K562 (cell line): ENCODE data around the gene UBR4. TPM values are rescaled to one million over a fixed set of nuclear protein-coding genes. Genes with fewer than 3 reads are reported as not detected.

Source experiments
- ATAC-seq: fragments of 200-7000 bp; cut with Tn5 transposase; 3 replicates; pipeline ENCODE4 v1.9.1; 2020; ENCODE audit warnings: moderate library complexity
- BruUV-seq: library from RNA; stranded (reverse); fragments of 400-500 nt; replicated peaks from 2 replicates; lab custom pipeline; 2021; lab: Mats Ljungman, UMichigan
- CTCF ChIA-PET: fragments of 300-600 bp; formaldehyde crosslinking; extraction: SDS; loops from one replicate; lab custom pipeline; 2021; ENCODE audit warnings: low intra/inter-chr PET ratio; lab: Yijun Ruan, JAX
- POLR2A ChIA-PET: fragments of 300-600, 350-650 bp; sonication (Branson Sonifier 250); formaldehyde crosslinking; extraction: SDS; loops from one replicate; lab custom pipeline; 2021; ENCODE audit warnings: antibody characterized with exemption, inconsistent platforms; lab: Yijun Ruan, JAX
- DNase-seq, 4 experiments: peaks; one replicate each; pipeline versions ENCODE4 v3.0.0 to v3.0.0-alpha.2; 2011 to 2018; ENCODE audit warnings: low spot score in 3 of 4, mixed read lengths in 3 of 4; ENCODE audit errors: extremely low read depth in 1 of 4
- FAIRE-seq: peaks from 2 replicates; lab custom pipeline; 2011; peaks lifted over from hg19 to GRCh38; lab: Jason Lieb, UNC
- H2AFZ ChIP-seq: 2 replicates; pipeline ENCODE4 v1.6.0; 2011; ENCODE audit warnings: low read depth, low read length, control low read depth, inconsistent platforms
- H3K27ac ChIP-seq: fragments of 200-600 bp; 3 replicates; pipeline ENCODE4 v1.8.0; 2011; ENCODE audit warnings: low read depth, mild to moderate bottlenecking, control low read depth, inconsistent platforms, low read length, moderate library complexity, mixed read lengths; ENCODE audit errors: extremely low read depth
- H3K27me3 ChIP-seq, 2 experiments: fragments of 300-600 bp in 1 of 2; 2 replicates in 1 of 2; 3 replicates in 1 of 2; pipeline versions ENCODE4 v1.6.0 to v1.8.0; 2011; ENCODE audit warnings: inconsistent platforms in 2 of 2, low read length in 2 of 2, mild to moderate bottlenecking in 1 of 2, mixed read lengths in 1 of 2, moderate library complexity in 1 of 2; ENCODE audit not compliant: control insufficient read depth in 2 of 2, insufficient read depth in 2 of 2
- H3K36me3 ChIP-seq: fragments of 300-600 bp; 3 replicates; pipeline ENCODE4 v1.8.0; 2011; ENCODE audit warnings: mild to moderate bottlenecking, low read length, inconsistent platforms; ENCODE audit not compliant: control insufficient read depth, insufficient read depth
- H3K4me1 ChIP-seq, 2 experiments: fragments of 200-600 bp in 1 of 2; replicated peaks in 1 of 2; 2 replicates in 1 of 2; 3 replicates in 1 of 2; pipeline versions ENCODE4 v1.5.1 to v1.8.0; 2011; ENCODE audit warnings: inconsistent platforms in 2 of 2, low read length in 2 of 2, mild to moderate bottlenecking in 1 of 2, mixed read lengths in 1 of 2, moderate library complexity in 1 of 2; ENCODE audit not compliant: control insufficient read depth in 2 of 2, insufficient read depth in 2 of 2
- H3K4me2 ChIP-seq: 2 replicates; pipeline ENCODE4 v1.6.1; 2011; ENCODE audit warnings: low read length, control low read depth, inconsistent platforms, mixed read lengths; ENCODE audit not compliant: insufficient read depth
- H3K4me3 ChIP-seq: fragments of 200-600 bp; sonication (generic), shearing (Covaris generic); 2 replicates; pipeline ENCODE4 v1.5.1; 2016; ENCODE audit warnings: control low read depth, inconsistent platforms
- H3K79me2 ChIP-seq: fragments of 200-600 bp; 3 replicates; pipeline ENCODE4 v1.8.0; 2011; ENCODE audit warnings: low read length, inconsistent platforms; ENCODE audit not compliant: control insufficient read depth, insufficient read depth
- H3K9ac ChIP-seq, 2 experiments: 2 replicates each; pipeline versions ENCODE4 v1.6.0 to v1.6.1; 2011; ENCODE audit warnings: low read depth in 2 of 2, low read length in 2 of 2, control low read depth in 1 of 2, inconsistent platforms in 1 of 2, mild to moderate bottlenecking in 1 of 2, mixed read lengths in 1 of 2; ENCODE audit not compliant: insufficient read depth in 1 of 2
- H3K9me1 ChIP-seq: one replicate; pipeline ENCODE4 v1.6.0; 2011; ENCODE audit warnings: inconsistent platforms, mild to moderate bottlenecking, low read length, moderate library complexity; ENCODE audit not compliant: control insufficient read depth, insufficient read depth
- H3K9me3 ChIP-seq: replicated peaks from 2 replicates; pipeline ENCODE4 v1.5.1; 2011; ENCODE audit warnings: low read depth, low read length, inconsistent platforms; ENCODE audit not compliant: control insufficient read depth, insufficient read depth
- H4K20me1 ChIP-seq: replicated peaks from 2 replicates; pipeline ENCODE4 v1.6.1; 2011; ENCODE audit warnings: low read length, inconsistent platforms, mixed read lengths; ENCODE audit not compliant: control insufficient read depth, insufficient read depth
- CHD4 ChIP-seq: fragments of 200-600 bp; sonication (generic); IDR thresholded peaks from 3 replicates; pipeline ENCODE4 v1.6.1; 2012; ENCODE audit warnings: low read depth, mild to moderate bottlenecking, mixed read lengths, low read length, inconsistent platforms; ENCODE audit not compliant: insufficient read depth, insufficient replicate concordance, poor library complexity, severe bottlenecking
- WGBS: fragments of 100-300 bp; shearing (Covaris generic); methylation state at CpG from one replicate; pipeline ENCODE4 v1.1.6; 2016; ENCODE audit warnings: low coverage, mixed read lengths; ENCODE audit not compliant: insufficient coverage; ENCODE audit errors: missing lambda C conversion rate; 5-methylcytosine and 5-hydroxymethylcytosine counted together
- in situ Hi-C: fragments of 300-500 bp; cut with MboI; formaldehyde crosslinking; loops from 4 replicates; pipeline ENCODE4 v1.15.0; 2018; ENCODE audit warnings: inconsistent platforms, mixed read lengths
- intact Hi-C: fragments of 100-400 bp; cut with micrococcal nuclease; formaldehyde crosslinking; loops from 2 replicates; pipeline ENCODE4 v1.14.2; 2022
- polyA plus RNA-seq, 8 experiments: library from polyadenylated mRNA; depleted of rRNA in 4 of 8; stranded (reverse) in 5 of 8; unstranded in 3 of 8; fragments of >200 nt; fragmentation: Nextera tagmentation in 2 of 8; fragmentation: Illumina TruSeq in 1 of 8; extraction: Ambion mirVana in 2 of 8; extraction: Trizol in 1 of 8; gene quantifications; 2 replicates each; pipeline versions ENCODE4 v1.2.1 to v1.2.3, GENCODE V29; 2011 to 2014; ENCODE audit warnings: inconsistent platforms in 1 of 8, missing spikeins in 1 of 8
- total RNA-seq, 7 experiments: library from RNA; depleted of rRNA in 6 of 7; stranded (reverse); fragments of >200 nt in 6 of 7; fragmentation: Illumina TruSeq in 2 of 7; extraction: Trizol in 2 of 7; gene quantifications; 2 replicates each; pipeline versions ENCODE4 v1.2.1 to v1.2.3, GENCODE V29; 2011 to 2021; ENCODE audit warnings: low replicate concordance in 1 of 7
- TF ChIP-seq, protein P1 (sequence below): fragments of 450-650 bp; formaldehyde crosslinking; IDR thresholded peaks from 2 replicates; pipeline ENCODE4 v1.4.0; 2020; ENCODE audit warnings: mild to moderate bottlenecking, mixed read lengths
- TF ChIP-seq, protein P2 (sequence below), 3 experiments: IDR thresholded peaks in 2 of 3; conservative IDR thresholded peaks in 1 of 3; 2 replicates each; pipeline ENCODE4 v1.5.1; 2011 to 2012; ENCODE audit warnings: low read length in 3 of 3, mild to moderate bottlenecking in 3 of 3, control low read depth in 2 of 3, improper control_type of control experiment in 1 of 3, inconsistent platforms in 1 of 3, low read depth in 1 of 3, mixed read lengths in 1 of 3, moderate library complexity in 1 of 3; ENCODE audit not compliant: insufficient read depth in 2 of 3

Gene UBR4
- total and polyA plus RNA-seq, 9 of the 15 experiments (the other 6 are each of a cell fraction or from before 2014, with no cell fraction given): 55.4 to 277 (median 123) TPM

DNA sequence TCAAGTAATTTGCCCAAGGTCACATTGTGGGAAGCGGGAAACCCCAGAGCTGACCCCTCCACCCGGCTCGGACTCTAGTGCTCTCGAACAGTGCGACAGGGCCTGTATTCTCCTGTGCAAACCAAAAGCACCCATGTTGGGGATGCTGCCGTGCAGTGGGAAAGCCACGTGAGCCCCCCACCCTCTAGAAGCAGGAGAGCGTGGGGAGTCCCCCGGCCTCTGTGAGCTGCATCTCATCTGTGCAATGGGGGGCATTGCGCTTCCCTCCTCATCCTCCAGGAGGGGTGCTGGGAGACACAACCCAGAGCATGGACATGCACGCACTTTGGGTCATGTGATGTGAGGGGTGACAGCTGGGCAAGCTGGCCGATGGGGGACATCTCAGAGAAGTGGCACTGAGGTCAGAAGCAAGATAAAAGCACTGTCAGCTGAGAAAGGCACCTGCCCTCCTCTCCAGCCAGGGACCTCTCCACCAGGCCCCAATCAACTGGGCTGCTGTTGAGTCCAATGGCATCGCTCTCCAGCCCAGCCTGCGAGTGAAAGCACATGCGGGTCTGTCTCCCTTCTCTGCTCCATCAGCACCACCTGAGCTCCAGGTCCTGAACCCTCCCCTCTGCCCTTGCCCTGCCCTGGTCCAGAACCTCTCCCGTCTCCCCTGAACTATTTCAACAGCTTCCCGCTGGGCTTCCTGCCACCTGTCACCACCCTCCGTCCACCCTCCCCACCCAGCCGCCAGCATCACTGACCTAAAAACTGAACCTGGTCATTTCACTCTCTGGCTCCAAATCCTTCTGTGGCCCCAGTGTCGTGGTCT, 177.2 kb downstream of the UBR4 start:
- Histone ChIP-seq H3K9me1 (no peaks in the 10 kb centered on the region), H3K79me2 (no peaks in the 10 kb centered on the region), H3K27ac (no peak overlapping the region), H3K9ac (0 out of 4 replicates have a peak overlapping the region, but pooled peaks of 1 of the 2 experiments have one; percentile 7), H3K36me3 (no peaks in the 10 kb centered on the region), H2AFZ (no peak overlapping the region), H4K20me1 (peaks cover 14% of the 10 kb centered on the region), H3K4me3 (no peak overlapping the region), H3K4me1 (0 out of 5 replicates have a peak, but pooled peaks cover 0 to 2% of the 10 kb centered on the region in 2 experiments), H3K4me2 (no peak overlapping the region), H3K9me3 (no peaks in the 10 kb centered on the region), H3K27me3 (peaks cover 62 to 88% of the 10 kb centered on the region in 2 experiments; a peak in 4 of 5 replicates)
- FAIRE-seq: no peak
- WGBS: 6% methylated on average over 20 of the region's 20 CpGs
- intact Hi-C loops: no loop called here
- BruUV-seq: no TSS peak
- CTCF ChIA-PET: no interaction called here
- no peak for DNase-seq
- TF ChIP-seq, protein P1, sequence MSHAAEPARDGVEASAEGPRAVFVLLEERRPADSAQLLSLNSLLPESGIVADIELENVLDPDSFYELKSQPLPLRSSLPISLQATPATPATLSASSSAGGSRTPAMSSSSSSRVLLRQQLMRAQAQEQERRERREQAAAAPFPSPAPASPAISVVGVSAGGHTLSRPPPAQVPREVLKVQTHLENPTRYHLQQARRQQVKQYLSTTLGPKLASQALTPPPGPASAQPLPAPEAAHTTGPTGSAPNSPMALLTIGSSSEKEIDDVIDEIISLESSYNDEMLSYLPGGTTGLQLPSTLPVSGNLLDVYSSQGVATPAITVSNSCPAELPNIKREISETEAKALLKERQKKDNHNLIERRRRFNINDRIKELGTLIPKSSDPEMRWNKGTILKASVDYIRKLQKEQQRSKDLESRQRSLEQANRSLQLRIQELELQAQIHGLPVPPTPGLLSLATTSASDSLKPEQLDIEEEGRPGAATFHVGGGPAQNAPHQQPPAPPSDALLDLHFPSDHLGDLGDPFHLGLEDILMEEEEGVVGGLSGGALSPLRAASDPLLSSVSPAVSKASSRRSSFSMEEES (CRISPR knock-in tag): peak; percentile 56
- TF ChIP-seq, protein P2, sequence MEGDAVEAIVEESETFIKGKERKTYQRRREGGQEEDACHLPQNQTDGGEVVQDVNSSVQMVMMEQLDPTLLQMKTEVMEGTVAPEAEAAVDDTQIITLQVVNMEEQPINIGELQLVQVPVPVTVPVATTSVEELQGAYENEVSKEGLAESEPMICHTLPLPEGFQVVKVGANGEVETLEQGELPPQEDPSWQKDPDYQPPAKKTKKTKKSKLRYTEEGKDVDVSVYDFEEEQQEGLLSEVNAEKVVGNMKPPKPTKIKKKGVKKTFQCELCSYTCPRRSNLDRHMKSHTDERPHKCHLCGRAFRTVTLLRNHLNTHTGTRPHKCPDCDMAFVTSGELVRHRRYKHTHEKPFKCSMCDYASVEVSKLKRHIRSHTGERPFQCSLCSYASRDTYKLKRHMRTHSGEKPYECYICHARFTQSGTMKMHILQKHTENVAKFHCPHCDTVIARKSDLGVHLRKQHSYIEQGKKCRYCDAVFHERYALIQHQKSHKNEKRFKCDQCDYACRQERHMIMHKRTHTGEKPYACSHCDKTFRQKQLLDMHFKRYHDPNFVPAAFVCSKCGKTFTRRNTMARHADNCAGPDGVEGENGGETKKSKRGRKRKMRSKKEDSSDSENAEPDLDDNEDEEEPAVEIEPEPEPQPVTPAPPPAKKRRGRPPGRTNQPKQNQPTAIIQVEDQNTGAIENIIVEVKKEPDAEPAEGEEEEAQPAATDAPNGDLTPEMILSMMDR (IDR thresholded peaks at IDR 0.05 in 2 of 3, conservative IDR thresholded peaks at IDR 0.05 in 1 of 3; ENCODE audit: insufficient read depth in 2 of 3, low read depth in 1 of 3, low read length in 3 of 3): 0 out of 6 replicates have a peak, but pooled peaks of 1 of the 3 experiments have one; percentile 18
- no peak for TF ChIP-seq CHD4
- POLR2A ChIA-PET: interaction anchor here (0.9 to 1.0 kb wide), 3 partner anchors 8 to 23 kb away, joined by 3 read pairs; no protein-coding TSS in a partner anchor
- in situ Hi-C loops: no loop called here
- peak; percentile 31; the same call in 1 of the 3 replicates for ATAC-seq
